Measurements from ENCODE around the gene EFNB2. TPM values are rescaled to one million over a fixed set of nuclear protein-coding genes. Genes with fewer than 3 reads are reported as not detected.

Gene EFNB2
- total and polyA plus RNA-seq, 4 donors, result 15.7 to 43.8 (median 29.1) TPM

- Histone ChIP-seq H3K9ac (ENCODE audit: insufficient read depth in 1 of 2, low read length in 2 of 2) (no peak overlapping the region), H3K27ac (ENCODE audit: low read depth in 1 of 2, low read length in 1 of 2) (no peak overlapping the region), H3K4me3 (no peak overlapping the region), H3K9me3 (ENCODE audit: control insufficient read depth in 4 of 4, insufficient read depth in 3 of 4, low read length in 3 of 4) (no peaks in the 10 kb centered on the region), H3K4me1 (ENCODE audit: control insufficient read depth in 5 of 5, insufficient read depth in 5 of 5, low read length in 5 of 5) (peaks cover 0 to 6% (median 3%) of the 10 kb centered on the region in 5 donors), H3K36me3 (ENCODE audit: control insufficient read depth in 4 of 4, insufficient read depth in 4 of 4, low read length in 4 of 4) (peaks cover 0 to 20% (median 3%) of the 10 kb centered on the region in 4 donors), H3K27me3 (ENCODE audit: control insufficient read depth in 3 of 3, insufficient read depth in 3 of 3, low read length in 2 of 3) (no peaks in the 10 kb centered on the region)
- TF ChIP-seq, protein P1, sequence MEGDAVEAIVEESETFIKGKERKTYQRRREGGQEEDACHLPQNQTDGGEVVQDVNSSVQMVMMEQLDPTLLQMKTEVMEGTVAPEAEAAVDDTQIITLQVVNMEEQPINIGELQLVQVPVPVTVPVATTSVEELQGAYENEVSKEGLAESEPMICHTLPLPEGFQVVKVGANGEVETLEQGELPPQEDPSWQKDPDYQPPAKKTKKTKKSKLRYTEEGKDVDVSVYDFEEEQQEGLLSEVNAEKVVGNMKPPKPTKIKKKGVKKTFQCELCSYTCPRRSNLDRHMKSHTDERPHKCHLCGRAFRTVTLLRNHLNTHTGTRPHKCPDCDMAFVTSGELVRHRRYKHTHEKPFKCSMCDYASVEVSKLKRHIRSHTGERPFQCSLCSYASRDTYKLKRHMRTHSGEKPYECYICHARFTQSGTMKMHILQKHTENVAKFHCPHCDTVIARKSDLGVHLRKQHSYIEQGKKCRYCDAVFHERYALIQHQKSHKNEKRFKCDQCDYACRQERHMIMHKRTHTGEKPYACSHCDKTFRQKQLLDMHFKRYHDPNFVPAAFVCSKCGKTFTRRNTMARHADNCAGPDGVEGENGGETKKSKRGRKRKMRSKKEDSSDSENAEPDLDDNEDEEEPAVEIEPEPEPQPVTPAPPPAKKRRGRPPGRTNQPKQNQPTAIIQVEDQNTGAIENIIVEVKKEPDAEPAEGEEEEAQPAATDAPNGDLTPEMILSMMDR (IDR thresholded peaks at IDR 0.05; ENCODE audit: control extremely low read depth, extremely low read depth), result no peak
- DNase-seq, result no peak
- WGBS, 2 donors, result 79 to 83% methylated on average over 9 of the region's 9 CpGs
- no peak for ATAC-seq (ENCODE audit: insufficient read depth, low FRiP score)
Observed at GRCh38 chr13:106503730-106504453, 31.6 kb downstream of the EFNB2 start.

DNA sequence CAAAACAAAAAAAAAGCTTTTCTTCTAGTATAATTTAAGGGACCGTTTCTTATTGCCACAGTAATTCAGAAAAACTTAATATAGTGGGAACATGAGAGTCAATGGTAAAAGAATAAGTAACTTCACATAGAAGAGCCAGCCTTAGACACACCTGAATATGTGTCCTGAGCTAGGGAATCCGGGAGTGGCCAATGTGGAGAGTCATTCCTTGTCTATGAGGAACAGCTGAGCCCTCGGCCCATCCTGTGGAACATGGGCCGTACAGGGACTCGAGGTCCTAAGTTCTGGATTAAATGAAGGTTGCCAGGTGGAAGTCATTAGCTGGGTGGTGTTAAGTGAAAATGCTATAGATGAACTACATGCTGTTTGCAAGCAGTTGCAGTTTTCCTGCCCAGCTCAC is 32.2 kb downstream of the EFNB2 start:
- TF ChIP-seq, protein P1 (IDR thresholded peaks at IDR 0.05; ENCODE audit: control extremely low read depth, extremely low read depth), result no peak
- H3K9me3 ChIP-seq (ENCODE audit: control insufficient read depth in 4 of 4, insufficient read depth in 3 of 4, low read length in 3 of 4), result no peaks in the 10 kb centered on the region
- ATAC-seq (ENCODE audit: insufficient read depth, low FRiP score) (no peak), DNase-seq (no peak)
- WGBS, 2 donors, result 74 to 92% methylated on average over 5 of the region's 5 CpGs
- H3K9ac ChIP-seq (ENCODE audit: insufficient read depth in 1 of 2, low read length in 2 of 2), result no peak overlapping the region
- no peak overlapping the region for H3K4me3 ChIP-seq
- no peak overlapping the region for H3K27ac ChIP-seq (ENCODE audit: low read depth in 1 of 2, low read length in 1 of 2)
- H3K36me3 ChIP-seq (ENCODE audit: control insufficient read depth in 4 of 4, insufficient read depth in 4 of 4, low read length in 4 of 4), result peaks cover 0 to 20% (median 3%) of the 10 kb centered on the region in 4 donors
- H3K27me3 ChIP-seq (ENCODE audit: control insufficient read depth in 3 of 3, insufficient read depth in 3 of 3, low read length in 2 of 3), result no peaks in the 10 kb centered on the region
- H3K4me1 ChIP-seq (ENCODE audit: control insufficient read depth in 5 of 5, insufficient read depth in 5 of 5, low read length in 5 of 5), result peaks cover 0 to 7% (median 3%) of the 10 kb centered on the region in 5 donors

DNA sequence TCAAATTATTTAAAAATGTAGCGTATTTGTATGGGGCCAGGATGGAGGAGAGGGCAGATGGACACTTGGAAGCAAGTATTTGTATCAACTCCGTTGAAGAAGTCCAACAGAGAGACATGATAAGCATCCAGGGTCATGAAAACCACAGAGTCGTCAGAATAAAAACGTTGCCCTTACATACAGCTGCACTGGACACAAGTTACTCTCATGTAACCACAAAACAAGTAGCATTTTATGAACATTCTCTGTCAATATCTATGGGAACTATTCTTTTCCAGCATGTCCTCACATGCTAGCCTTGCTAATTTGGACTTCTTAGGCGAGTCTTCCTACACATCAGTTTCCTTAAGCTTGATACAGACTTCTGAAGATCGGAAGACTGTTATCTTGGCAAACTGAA is 35.0 kb downstream of the EFNB2 start:
- 74 to 78% methylated on average over 6 of the region's 6 CpGs for WGBS, 2 donors
- no peaks in the 10 kb centered on the region for H3K27me3 ChIP-seq (ENCODE audit: control insufficient read depth in 3 of 3, insufficient read depth in 3 of 3, low read length in 2 of 3)
- ATAC-seq (ENCODE audit: insufficient read depth, low FRiP score), result no peak

More for the DNA sequence above, 35.0 kb downstream of the EFNB2 start:
- Histone ChIP-seq H3K4me1 (ENCODE audit: control insufficient read depth in 5 of 5, insufficient read depth in 5 of 5, low read length in 5 of 5) (peaks cover 0 to 18% (median 6%) of the 10 kb centered on the region in 5 donors), H3K9ac (ENCODE audit: insufficient read depth in 1 of 2, low read length in 2 of 2) (no peak overlapping the region), H3K36me3 (ENCODE audit: control insufficient read depth in 4 of 4, insufficient read depth in 4 of 4, low read length in 4 of 4) (peaks cover 0 to 10% (median 0%) of the 10 kb centered on the region in 4 donors), H3K27ac (ENCODE audit: low read depth in 1 of 2, low read length in 1 of 2) (no peak overlapping the region), H3K4me3 (no peak overlapping the region), H3K9me3 (ENCODE audit: control insufficient read depth in 4 of 4, insufficient read depth in 3 of 4, low read length in 3 of 4) (no peaks in the 10 kb centered on the region)
- TF ChIP-seq, protein P1 (IDR thresholded peaks at IDR 0.05; ENCODE audit: control extremely low read depth, extremely low read depth), result no peak
- no peak for DNase-seq

All from lung (tissue), 12 donors.